PFSK-1 (cell line): Measurements from ENCODE around the gene EXOC6B.

ENCODE experiments used
- FOXP2 ChIP-seq: optimal IDR thresholded peaks from 2 replicates; pipeline ENCODE3; 2011; ENCODE audit warnings: borderline replicate concordance, control low read depth, inconsistent platforms; ENCODE audit not compliant: insufficient read depth; ENCODE audit errors: extremely low read length, extremely low read depth
- POLR2AphosphoS5 ChIP-seq: IDR thresholded peaks from 2 replicates; pipeline ENCODE4 v1.6.1; 2012; ENCODE audit warnings: low read depth, mild to moderate bottlenecking, control low read depth, low read length, moderate library complexity
- TAF1 ChIP-seq: IDR thresholded peaks from 2 replicates; pipeline ENCODE4 v1.6.1; 2012; ENCODE audit warnings: low read length, control low read depth, borderline replicate concordance; ENCODE audit not compliant: insufficient read depth
- TF ChIP-seq, protein P1 (sequence below), 2 experiments: IDR thresholded peaks; 2 replicates each; pipeline versions ENCODE4 v1.6.1 to v1.8.0; 2011 to 2012; ENCODE audit warnings: low read depth in 2 of 2, low read length in 2 of 2, control low read depth in 1 of 2, inconsistent platforms in 1 of 2, mild to moderate bottlenecking in 1 of 2, moderate library complexity in 1 of 2; ENCODE audit not compliant: insufficient read depth in 1 of 2

DNA sequence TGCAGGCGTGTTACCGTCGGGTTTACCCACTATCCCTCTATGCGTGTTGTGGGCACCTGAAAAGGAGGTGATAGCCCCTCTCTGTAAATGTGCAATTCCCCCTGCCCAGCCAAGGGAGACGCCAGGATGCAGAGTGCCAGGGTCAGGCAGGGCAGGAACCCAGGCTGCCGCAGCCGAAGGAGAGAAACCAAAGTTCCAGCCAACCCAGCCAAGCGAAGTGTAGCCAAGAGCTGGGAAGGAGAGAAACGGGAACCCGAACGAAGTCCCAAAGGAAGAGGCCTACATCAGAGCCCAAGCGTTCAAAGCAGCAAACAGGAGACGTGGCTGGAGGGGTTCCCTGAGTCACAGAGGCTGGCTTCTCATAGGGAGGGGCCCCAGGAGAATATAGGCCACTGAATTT, 37.2 kb upstream of the EXOC6B start:
- TF ChIP-seq, protein P1, sequence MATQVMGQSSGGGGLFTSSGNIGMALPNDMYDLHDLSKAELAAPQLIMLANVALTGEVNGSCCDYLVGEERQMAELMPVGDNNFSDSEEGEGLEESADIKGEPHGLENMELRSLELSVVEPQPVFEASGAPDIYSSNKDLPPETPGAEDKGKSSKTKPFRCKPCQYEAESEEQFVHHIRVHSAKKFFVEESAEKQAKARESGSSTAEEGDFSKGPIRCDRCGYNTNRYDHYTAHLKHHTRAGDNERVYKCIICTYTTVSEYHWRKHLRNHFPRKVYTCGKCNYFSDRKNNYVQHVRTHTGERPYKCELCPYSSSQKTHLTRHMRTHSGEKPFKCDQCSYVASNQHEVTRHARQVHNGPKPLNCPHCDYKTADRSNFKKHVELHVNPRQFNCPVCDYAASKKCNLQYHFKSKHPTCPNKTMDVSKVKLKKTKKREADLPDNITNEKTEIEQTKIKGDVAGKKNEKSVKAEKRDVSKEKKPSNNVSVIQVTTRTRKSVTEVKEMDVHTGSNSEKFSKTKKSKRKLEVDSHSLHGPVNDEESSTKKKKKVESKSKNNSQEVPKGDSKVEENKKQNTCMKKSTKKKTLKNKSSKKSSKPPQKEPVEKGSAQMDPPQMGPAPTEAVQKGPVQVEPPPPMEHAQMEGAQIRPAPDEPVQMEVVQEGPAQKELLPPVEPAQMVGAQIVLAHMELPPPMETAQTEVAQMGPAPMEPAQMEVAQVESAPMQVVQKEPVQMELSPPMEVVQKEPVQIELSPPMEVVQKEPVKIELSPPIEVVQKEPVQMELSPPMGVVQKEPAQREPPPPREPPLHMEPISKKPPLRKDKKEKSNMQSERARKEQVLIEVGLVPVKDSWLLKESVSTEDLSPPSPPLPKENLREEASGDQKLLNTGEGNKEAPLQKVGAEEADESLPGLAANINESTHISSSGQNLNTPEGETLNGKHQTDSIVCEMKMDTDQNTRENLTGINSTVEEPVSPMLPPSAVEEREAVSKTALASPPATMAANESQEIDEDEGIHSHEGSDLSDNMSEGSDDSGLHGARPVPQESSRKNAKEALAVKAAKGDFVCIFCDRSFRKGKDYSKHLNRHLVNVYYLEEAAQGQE (IDR thresholded peaks at IDR 0.05; ENCODE audit: insufficient read depth in 1 of 2, low read depth in 2 of 2, low read length in 2 of 2), result no peak
- TF ChIP-seq POLR2AphosphoS5 (no peak), FOXP2 (no peak), TAF1 (no peak)
